ENCODE measurements around the gene NAIF1.

DNA sequence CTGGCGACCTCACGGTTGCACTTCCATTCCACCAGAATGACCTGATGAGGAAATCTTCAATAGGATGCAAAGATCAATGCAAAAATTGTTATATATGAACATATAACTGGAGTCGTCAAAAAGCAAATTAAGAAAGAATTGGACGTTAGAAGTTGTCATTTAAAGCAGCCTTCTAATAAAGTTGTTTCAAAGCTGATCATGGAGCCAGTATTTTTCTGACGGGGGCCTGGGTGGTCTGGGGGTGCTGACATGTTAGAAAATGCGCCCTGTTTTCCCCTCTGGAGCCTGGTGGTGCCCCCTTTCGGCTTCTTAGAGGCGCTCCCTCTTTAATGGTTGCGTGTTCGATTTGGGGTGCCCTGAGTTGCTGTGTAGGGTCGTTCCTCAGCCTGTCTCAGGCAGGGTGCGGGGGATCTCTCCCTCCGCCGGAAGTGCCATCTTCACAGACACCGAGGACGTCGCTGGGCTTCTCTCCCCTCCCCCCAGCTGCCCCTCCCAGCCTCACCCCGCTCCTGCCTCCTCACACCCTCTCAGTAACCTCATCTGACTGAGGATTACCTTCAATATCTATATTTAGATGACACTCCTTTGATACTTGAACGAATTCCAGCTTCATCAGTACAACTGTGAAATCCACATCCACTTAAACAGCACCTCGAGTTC is 42.1 kb upstream of the NAIF1 start:
- TF ChIP-seq POLR2A (IDR thresholded peaks at IDR 0.05; ENCODE audit: low read depth, low read length) = no peak
- no peak for TF ChIP-seq EZH2 (IDR thresholded peaks at IDR 0.05; ENCODE audit: borderline replicate concordance, low read depth, low read length, severe bottlenecking)
- TF ChIP-seq, protein P1, sequence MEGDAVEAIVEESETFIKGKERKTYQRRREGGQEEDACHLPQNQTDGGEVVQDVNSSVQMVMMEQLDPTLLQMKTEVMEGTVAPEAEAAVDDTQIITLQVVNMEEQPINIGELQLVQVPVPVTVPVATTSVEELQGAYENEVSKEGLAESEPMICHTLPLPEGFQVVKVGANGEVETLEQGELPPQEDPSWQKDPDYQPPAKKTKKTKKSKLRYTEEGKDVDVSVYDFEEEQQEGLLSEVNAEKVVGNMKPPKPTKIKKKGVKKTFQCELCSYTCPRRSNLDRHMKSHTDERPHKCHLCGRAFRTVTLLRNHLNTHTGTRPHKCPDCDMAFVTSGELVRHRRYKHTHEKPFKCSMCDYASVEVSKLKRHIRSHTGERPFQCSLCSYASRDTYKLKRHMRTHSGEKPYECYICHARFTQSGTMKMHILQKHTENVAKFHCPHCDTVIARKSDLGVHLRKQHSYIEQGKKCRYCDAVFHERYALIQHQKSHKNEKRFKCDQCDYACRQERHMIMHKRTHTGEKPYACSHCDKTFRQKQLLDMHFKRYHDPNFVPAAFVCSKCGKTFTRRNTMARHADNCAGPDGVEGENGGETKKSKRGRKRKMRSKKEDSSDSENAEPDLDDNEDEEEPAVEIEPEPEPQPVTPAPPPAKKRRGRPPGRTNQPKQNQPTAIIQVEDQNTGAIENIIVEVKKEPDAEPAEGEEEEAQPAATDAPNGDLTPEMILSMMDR (IDR thresholded peaks at IDR 0.05; ENCODE audit: extremely low read depth in 1 of 2, insufficient read depth in 1 of 2, low read depth in 1 of 2, low read length in 2 of 2) = no peak
- no peak for TF ChIP-seq JUN (IDR thresholded peaks at IDR 0.05; ENCODE audit: borderline replicate concordance, insufficient read depth, insufficient read length, low read depth)
- no peak for TF ChIP-seq POLR2AphosphoS5 (IDR thresholded peaks at IDR 0.05; ENCODE audit: insufficient read depth, low read depth, low read length)
- no peak for TF ChIP-seq FOS (IDR thresholded peaks at IDR 0.05; ENCODE audit: borderline replicate concordance, insufficient read depth, low read length)
- TF ChIP-seq MYC (IDR thresholded peaks at IDR 0.05; ENCODE audit: low read depth, low read length) = no peak
- TF ChIP-seq, protein P2, sequence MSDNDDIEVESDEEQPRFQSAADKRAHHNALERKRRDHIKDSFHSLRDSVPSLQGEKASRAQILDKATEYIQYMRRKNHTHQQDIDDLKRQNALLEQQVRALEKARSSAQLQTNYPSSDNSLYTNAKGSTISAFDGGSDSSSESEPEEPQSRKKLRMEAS (IDR thresholded peaks at IDR 0.05; ENCODE audit: insufficient read depth, insufficient read length) = no peak
- no peak for TF ChIP-seq GATA2 (IDR thresholded peaks at IDR 0.05; ENCODE audit: insufficient read depth, insufficient read length, low read depth, low read length)

Measured in endothelial cell of umbilical vein (primary cell).